Adrenal gland (tissue), 5 donors: ENCODE data around the gene KLHDC4.

ENCODE experiments used
- POLR2A ChIP-seq, 2 donors: fragments of 450-650 bp; IDR thresholded peaks; one replicate each; pipeline ENCODE4 v1.6.1; 2017; ENCODE audit warnings: antibody characterized with exemption in 2 of 2, mild to moderate bottlenecking in 2 of 2, moderate library complexity in 1 of 2
- TF ChIP-seq, protein P1 (sequence below), 6 experiments: fragments of 450-650 bp in 4 of 6; fragments of 200-600 bp in 2 of 6; sonication (generic) in 1 of 6; IDR thresholded peaks; 1 replicate in 5 of 6; 2 replicates in 1 of 6; pipeline versions ENCODE4 v1.5.1 to v1.8.0; 2016 to 2021; ENCODE audit warnings: antibody characterized with exemption in 6 of 6, mild to moderate bottlenecking in 2 of 6, moderate library complexity in 1 of 6
- donor health status: DM: no; HTN: no; CAD: no.

DNA sequence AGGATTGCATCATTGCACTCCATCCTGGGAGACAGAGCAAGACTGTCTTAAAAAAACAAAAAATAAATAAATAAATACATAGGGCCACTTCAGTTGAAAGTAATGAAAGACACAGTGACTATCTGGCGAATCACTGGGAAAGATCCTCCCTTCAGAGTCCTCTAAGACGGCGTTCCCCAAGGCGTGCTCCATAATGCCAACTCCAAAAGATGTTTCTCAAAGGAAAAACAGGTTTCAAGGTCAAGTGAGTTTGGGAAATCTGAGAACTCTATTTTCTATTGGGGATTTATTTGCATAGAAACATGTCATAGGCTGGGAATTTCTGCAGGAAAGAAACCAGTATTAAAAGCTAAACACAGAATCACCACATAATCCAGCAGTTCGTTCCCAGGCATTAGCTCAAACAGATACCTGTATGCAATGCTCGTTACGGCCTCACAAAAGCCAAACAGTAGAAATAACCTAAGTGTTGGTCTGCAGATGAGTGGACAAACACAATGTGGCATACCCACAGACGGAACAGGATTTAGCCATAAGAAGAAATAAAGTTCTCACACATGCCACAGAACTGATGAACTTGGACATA, 7.9 kb downstream of the KLHDC4 start:
- TF ChIP-seq, protein P1, sequence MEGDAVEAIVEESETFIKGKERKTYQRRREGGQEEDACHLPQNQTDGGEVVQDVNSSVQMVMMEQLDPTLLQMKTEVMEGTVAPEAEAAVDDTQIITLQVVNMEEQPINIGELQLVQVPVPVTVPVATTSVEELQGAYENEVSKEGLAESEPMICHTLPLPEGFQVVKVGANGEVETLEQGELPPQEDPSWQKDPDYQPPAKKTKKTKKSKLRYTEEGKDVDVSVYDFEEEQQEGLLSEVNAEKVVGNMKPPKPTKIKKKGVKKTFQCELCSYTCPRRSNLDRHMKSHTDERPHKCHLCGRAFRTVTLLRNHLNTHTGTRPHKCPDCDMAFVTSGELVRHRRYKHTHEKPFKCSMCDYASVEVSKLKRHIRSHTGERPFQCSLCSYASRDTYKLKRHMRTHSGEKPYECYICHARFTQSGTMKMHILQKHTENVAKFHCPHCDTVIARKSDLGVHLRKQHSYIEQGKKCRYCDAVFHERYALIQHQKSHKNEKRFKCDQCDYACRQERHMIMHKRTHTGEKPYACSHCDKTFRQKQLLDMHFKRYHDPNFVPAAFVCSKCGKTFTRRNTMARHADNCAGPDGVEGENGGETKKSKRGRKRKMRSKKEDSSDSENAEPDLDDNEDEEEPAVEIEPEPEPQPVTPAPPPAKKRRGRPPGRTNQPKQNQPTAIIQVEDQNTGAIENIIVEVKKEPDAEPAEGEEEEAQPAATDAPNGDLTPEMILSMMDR (IDR thresholded peaks at IDR 0.05) = no peak
- no peak for TF ChIP-seq POLR2A (IDR thresholded peaks at IDR 0.05)
